Panc1 (cell line): ENCODE data around the gene CTXND2.

ENCODE experiments used
- CTCF ChIP-seq: fragments of 450-650 bp; IDR thresholded peaks from 2 replicates; pipeline ENCODE4 v1.5.1; 2017; ENCODE audit warnings: mild to moderate bottlenecking
- TCF7L2 ChIP-seq: IDR thresholded peaks from 2 replicates; pipeline ENCODE4 v1.6.1; 2011; ENCODE audit warnings: mild to moderate bottlenecking, low read depth, low read length, inconsistent platforms

- TF ChIP-seq CTCF, result no peak
- TF ChIP-seq TCF7L2, result no peak
These were observed 3.1 kb downstream of the CTXND2 start for GRCh38 chr1:150890033-150890416.
